Activated CD8-positive, alpha-beta T cell treated with anti-CD3 and anti-CD28 coated beads for 36 hours (primary cell): ENCODE data around the gene FBXO45. TPM values are rescaled to one million over a fixed set of nuclear protein-coding genes. Genes with fewer than 3 reads are reported as not detected.

Experiments used
- ATAC-seq: fragments of 200-7000 bp; cut with Tn5 transposase; one replicate; pipeline ENCODE4 v1.10.0; 2021; ENCODE audit warnings: mild to moderate bottlenecking, moderate library complexity
- CTCF ChIA-PET: fragments of 350-600 bp; sonication (Branson Sonifier 250); formaldehyde crosslinking; loops from one replicate; lab custom pipeline; 2021; ENCODE audit warnings: antibody characterized with exemption; lab: Charles Lee
- POLR2A ChIA-PET: fragments of 350-600 bp; sonication (Branson Sonifier 250); formaldehyde crosslinking; loops from one replicate; lab custom pipeline; 2021; ENCODE audit warnings: antibody characterized with exemption; lab: Charles Lee
- DNase-seq: peaks from one replicate; pipeline ENCODE4 v3.0.0-alpha.2; 2020
- H3K27ac Mint-ChIP-seq: one replicate; pipeline ENCODE4 v1.8.0; 2021; ENCODE audit warnings: mild to moderate bottlenecking, mixed read lengths
- H3K27me3 Mint-ChIP-seq: one replicate; pipeline ENCODE4 v1.8.0; 2021; ENCODE audit warnings: mixed read lengths
- H3K36me3 Mint-ChIP-seq: one replicate; pipeline ENCODE4 v1.8.0; 2021; ENCODE audit warnings: low read depth, mixed read lengths
- H3K4me1 Mint-ChIP-seq: one replicate; pipeline ENCODE4 v1.8.0; 2021; ENCODE audit warnings: low read depth, mixed read lengths
- H3K4me3 Mint-ChIP-seq: one replicate; pipeline ENCODE4 v1.8.0; 2021; ENCODE audit warnings: mild to moderate bottlenecking, moderate library complexity, mixed read lengths
- H3K9me3 Mint-ChIP-seq: one replicate; pipeline ENCODE4 v1.8.0; 2021; ENCODE audit warnings: mixed read lengths
- CTCF ChIP-seq: fragments of 200-600 bp; IDR thresholded peaks from one replicate; pipeline ENCODE4 v1.8.0; 2022; ENCODE audit warnings: antibody characterized with exemption, mild to moderate bottlenecking
- intact Hi-C: fragments of 100-400 bp; cut with micrococcal nuclease; formaldehyde crosslinking; loops from one replicate; pipeline ENCODE4 v1.10.0; 2022
- total RNA-seq, 2 experiments: library from RNA; stranded (reverse); gene quantifications; one replicate each; pipeline ENCODE4 v1.2.3, GENCODE V29; 2021

The FBXO45 gene
- total RNA-seq, 2 experiments from 2014 or later: 18.2 TPM

DNA sequence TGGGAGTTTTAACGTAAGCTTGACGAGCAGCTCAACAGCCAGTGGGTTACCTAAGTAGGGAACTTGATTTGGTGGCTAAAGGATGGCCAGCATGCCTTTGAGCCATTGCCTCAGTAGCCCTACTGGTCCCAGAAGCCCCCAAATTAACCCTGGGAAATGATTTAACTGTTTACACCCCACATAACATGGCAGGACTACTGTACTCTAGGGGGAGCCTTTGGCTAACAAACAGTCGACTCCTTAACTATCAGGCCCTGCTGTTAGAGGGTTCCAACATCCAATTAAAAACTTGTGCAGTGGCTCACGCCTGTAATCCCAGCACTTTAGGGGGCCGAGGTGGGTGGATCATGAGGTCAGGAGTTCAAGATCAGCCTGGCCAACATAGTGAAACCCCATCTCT lies 43.9 kb upstream of the FBXO45 start:
- Mint-ChIP-seq H3K36me3 (peaks cover 12% of the 10 kb centered on the region), H3K27ac (no peak overlapping the region), H3K4me1 (peaks cover 6% of the 10 kb centered on the region), H3K9me3 (peaks cover 28% of the 10 kb centered on the region), H3K4me3 (no peak overlapping the region), H3K27me3 (peaks cover 6% of the 10 kb centered on the region)
- no peak for TF ChIP-seq CTCF
- no peak for ATAC-seq
- ChIA-PET POLR2A (no interaction called here), CTCF (interaction anchor here (1.2 to 5.9 kb wide), 9 partner anchors 11 to 318 kb away, joined by 3 to 50 read pairs (median 11); partner anchors contain the start of gene RNF168)
- DNase-seq: no peak
- intact Hi-C loops: no loop called here

DNA sequence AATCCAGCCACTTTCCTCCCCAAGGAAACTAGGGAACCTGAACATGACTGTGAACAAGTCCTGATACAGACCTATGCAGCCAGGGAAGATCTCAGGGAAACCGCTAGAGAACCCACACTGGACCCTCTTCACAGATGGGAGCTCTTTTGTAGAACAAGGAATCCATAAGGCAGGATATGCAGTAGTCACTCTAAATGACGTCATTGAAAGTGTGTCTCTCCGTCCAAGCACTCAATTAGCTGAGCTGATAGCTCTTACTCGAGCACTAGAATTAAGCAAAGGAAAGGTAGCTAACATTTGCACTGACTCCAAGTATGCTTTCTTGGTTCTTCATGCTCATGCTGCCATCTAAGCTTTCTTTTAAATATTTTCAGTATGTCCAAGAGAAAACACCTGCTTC lies 43.3 kb upstream of the FBXO45 start:
- no peak for TF ChIP-seq CTCF
- H3K4me3 Mint-ChIP-seq: no peak overlapping the region
- ATAC-seq (no peak), DNase-seq (no peak)
- H3K36me3 Mint-ChIP-seq: peaks cover 10% of the 10 kb centered on the region
- intact Hi-C loops: no loop called here
- H3K27me3 Mint-ChIP-seq: peaks cover 6% of the 10 kb centered on the region
- ChIA-PET POLR2A (interaction anchor here (0.7 kb wide), 1 partner anchor 24 kb away, joined by 4 read pairs; no protein-coding TSS in a partner anchor), CTCF (interaction anchor here (0.6 to 5.9 kb wide), 6 partner anchors 13 to 271 kb away, joined by 3 to 50 read pairs (median 8); no protein-coding TSS in a partner anchor)
- no peak overlapping the region for H3K27ac Mint-ChIP-seq
- H3K9me3 Mint-ChIP-seq: peaks cover 24% of the 10 kb centered on the region
- peaks cover 6% of the 10 kb centered on the region for H3K4me1 Mint-ChIP-seq

GRCh38 chr3:196528639-196529233 lies 39.7 kb upstream of the FBXO45 start:
- Mint-ChIP-seq H3K36me3 (peaks cover 2% of the 10 kb centered on the region), H3K4me1 (peaks cover 6% of the 10 kb centered on the region), H3K27me3 (peaks cover 11% of the 10 kb centered on the region), H3K9me3 (no peaks in the 10 kb centered on the region), H3K27ac (peak overlapping the region; percentile 49), H3K4me3 (peak overlapping the region; percentile 66)
- ATAC-seq (peak; percentile 98), DNase-seq (peak; percentile 86)
- intact Hi-C loops: no loop called here
- ChIA-PET CTCF (interaction anchor here (0.6 to 3.4 kb wide), 54 partner anchors 9 to 411 kb away, joined by 3 to 31 read pairs (median 4); partner anchors contain the start of genes CEP19, FBXO45, PIGX and RNF168), POLR2A (interaction anchor here (0.8 to 1.3 kb wide), 4 partner anchors 21 to 217 kb away, joined by 3 to 5 read pairs (median 4); partner anchors contain the start of genes DYNLT2B, FBXO45 and WDR53)
- peak; percentile 89 for TF ChIP-seq CTCF

DNA sequence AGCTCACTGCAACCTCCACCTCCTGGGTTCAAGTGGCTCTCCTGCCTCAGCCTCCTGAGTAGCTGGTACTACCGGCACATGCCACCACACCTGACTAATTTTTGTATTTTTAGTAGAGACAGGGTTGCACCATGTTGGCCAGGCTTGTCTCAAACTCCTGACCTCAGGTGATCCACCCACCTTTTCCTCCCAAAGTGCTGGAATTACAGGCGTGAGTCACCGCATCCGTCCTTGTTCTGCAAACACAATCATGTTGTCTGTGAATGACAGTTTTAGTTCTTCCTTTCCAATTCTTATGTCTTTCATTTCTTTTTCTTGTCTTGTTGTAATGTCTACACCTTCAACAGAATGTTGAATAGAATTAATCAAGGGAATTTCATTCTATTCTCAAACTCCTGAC lies 37.0 kb upstream of the FBXO45 start:
- Mint-ChIP-seq H3K27ac (no peak overlapping the region), H3K4me3 (no peak overlapping the region), H3K36me3 (peaks cover 2% of the 10 kb centered on the region), H3K27me3 (peaks cover 9% of the 10 kb centered on the region), H3K9me3 (no peaks in the 10 kb centered on the region), H3K4me1 (peaks cover 6% of the 10 kb centered on the region)
- ChIA-PET CTCF (interaction anchor here (1.1 kb wide), 1 partner anchor 9 kb away, joined by 3 read pairs; no protein-coding TSS in a partner anchor), POLR2A (interaction anchor here (0.8 kb wide), 1 partner anchor 10 kb away, joined by 4 read pairs; no protein-coding TSS in a partner anchor)
- no peak for ATAC-seq
- intact Hi-C loops: loop anchor here (10.0 kb wide), 1 partner anchor 153 kb away; no protein-coding TSS in a partner anchor
- TF ChIP-seq CTCF: no peak
- DNase-seq: no peak

GRCh38 chr3:196533260-196533681 lies 35.2 kb upstream of the FBXO45 start:
- Mint-ChIP-seq H3K4me1 (peaks cover 2% of the 10 kb centered on the region), H3K4me3 (no peak overlapping the region), H3K36me3 (no peaks in the 10 kb centered on the region), H3K9me3 (no peaks in the 10 kb centered on the region), H3K27ac (no peak overlapping the region), H3K27me3 (peaks cover 5% of the 10 kb centered on the region)
- DNase-seq: no peak
- no peak for TF ChIP-seq CTCF
- ChIA-PET CTCF (no interaction called here), POLR2A (no interaction called here)
- intact Hi-C loops: loop anchor here (10.0 kb wide), 1 partner anchor 152 kb away; no protein-coding TSS in a partner anchor
- no peak for ATAC-seq
